ENCODE measurements around the gene UBAP1.
"Not testable (repeated sequence)": the region's sequence is repeated elsewhere in the genome, so short reads cannot be mapped to it uniquely, and the experiment has no call there.

UBAP1 gene

GRCh38 chr9:34187891-34188240 is 9.0 kb downstream of the UBAP1 start:
- Histone ChIP-seq H3K27ac (no peak overlapping the region), H3K4me3 (ENCODE audit: low read depth, low read length) (no peak overlapping the region), H3K36me3 (peaks cover 20% of the 10 kb centered on the region), H3K9me3 (ENCODE audit: severe bottlenecking) (no peaks in the 10 kb centered on the region), H3K27me3 (ENCODE audit: insufficient read depth, low read depth, severe bottlenecking) (no peaks in the 10 kb centered on the region)
- no peak for TF ChIP-seq CTCF (IDR thresholded peaks at IDR 0.05; ENCODE audit: low read depth, low read length)
- DNase-seq = no peak

- TF ChIP-seq CTCF (IDR thresholded peaks at IDR 0.05; ENCODE audit: low read depth, low read length) = 0 out of 2 replicates have a peak, but pooled peaks have one; percentile 24
- Histone ChIP-seq H3K4me3 (ENCODE audit: low read depth, low read length) (no peak overlapping the region), H3K36me3 (peaks cover 3% of the 10 kb centered on the region), H3K27ac (no peak overlapping the region), H3K9me3 (ENCODE audit: severe bottlenecking) (no peaks in the 10 kb centered on the region), H3K27me3 (ENCODE audit: insufficient read depth, low read depth, severe bottlenecking) (no peaks in the 10 kb centered on the region)
- no peak for DNase-seq
These were observed 12.4 kb downstream of the UBAP1 start for GRCh38 chr9:34190996-34191892.

GRCh38 chr9:34195143-34195542 is 16.3 kb downstream of the UBAP1 start:
- Histone ChIP-seq H3K4me3 (ENCODE audit: low read depth, low read length) (no peak overlapping the region), H3K27ac (no peak overlapping the region), H3K27me3 (ENCODE audit: insufficient read depth, low read depth, severe bottlenecking) (no peaks in the 10 kb centered on the region), H3K36me3 (peaks cover 13% of the 10 kb centered on the region), H3K9me3 (ENCODE audit: severe bottlenecking) (no peaks in the 10 kb centered on the region)
- TF ChIP-seq CTCF (IDR thresholded peaks at IDR 0.05; ENCODE audit: low read depth, low read length) = no peak
- DNase-seq = no peak

- peaks cover 24% of the 10 kb centered on the region for H3K36me3 ChIP-seq
- H3K9me3 ChIP-seq (ENCODE audit: severe bottlenecking); H3K27ac ChIP-seq; DNase-seq; H3K27me3 ChIP-seq (ENCODE audit: insufficient read depth, low read depth, severe bottlenecking); H3K4me3 ChIP-seq (ENCODE audit: low read depth, low read length): not testable (repeated sequence)
These were observed 18.4 kb downstream of the UBAP1 start for GRCh38 chr9:34197286-34197685.

- Histone ChIP-seq H3K9me3 (ENCODE audit: severe bottlenecking) (no peaks in the 10 kb centered on the region), H3K27ac (no peak overlapping the region), H3K27me3 (ENCODE audit: insufficient read depth, low read depth, severe bottlenecking) (no peaks in the 10 kb centered on the region), H3K36me3 (peaks cover 24% of the 10 kb centered on the region), H3K4me3 (ENCODE audit: low read depth, low read length) (no peak overlapping the region)
- TF ChIP-seq CTCF (IDR thresholded peaks at IDR 0.05; ENCODE audit: low read depth, low read length) = no peak
- no peak for DNase-seq
These were observed 19.2 kb downstream of the UBAP1 start for GRCh38 chr9:34197756-34198711.

GRCh38 chr9:34200092-34200491 is 21.2 kb downstream of the UBAP1 start:
- Histone ChIP-seq H3K4me3 (ENCODE audit: low read depth, low read length) (no peak overlapping the region), H3K36me3 (peaks cover 26% of the 10 kb centered on the region), H3K27ac (no peak overlapping the region), H3K27me3 (ENCODE audit: insufficient read depth, low read depth, severe bottlenecking) (no peaks in the 10 kb centered on the region), H3K9me3 (ENCODE audit: severe bottlenecking) (no peaks in the 10 kb centered on the region)
- TF ChIP-seq CTCF (IDR thresholded peaks at IDR 0.05; ENCODE audit: low read depth, low read length) = no peak
- no peak for DNase-seq
